D721Med (cell line): ENCODE measurements around the gene PDPR.
A peak's percentile ranks its signal among the peaks of the same experiment; 100 is the strongest.
"Not testable (repeated sequence)": the region's sequence is repeated elsewhere in the genome, so short reads cannot be mapped to it uniquely, and the experiment has no call there.

ENCODE experiments used
- DNase-seq: peaks from one replicate; pipeline ENCODE4 v3.0.0; 2011; ENCODE audit warnings: low spot score; ENCODE audit not compliant: insufficient read length
- FAIRE-seq: peaks from 2 replicates; lab custom pipeline; 2011; peaks lifted over from hg19 to GRCh38; lab: Jason Lieb, UNC
- CTCF ChIP-seq: IDR thresholded peaks from 2 replicates; pipeline ENCODE4 v1.5.1; 2012; ENCODE audit warnings: mild to moderate bottlenecking, control low read depth; ENCODE audit not compliant: insufficient read depth; ENCODE audit errors: missing control alignments

The PDPR gene

GRCh38 chr16:70123822-70124221 lies 9.7 kb downstream of the PDPR start:
- not testable (repeated sequence) for DNase-seq, FAIRE-seq

GRCh38 chr16:70126226-70126625 lies 12.1 kb downstream of the PDPR start:
- FAIRE-seq, DNase-seq: not testable (repeated sequence)

GRCh38 chr16:70127706-70128105 lies 13.6 kb downstream of the PDPR start:
- not testable (repeated sequence) for FAIRE-seq, DNase-seq

- DNase-seq, FAIRE-seq: not testable (repeated sequence)
These were observed 14.7 kb downstream of the PDPR start for GRCh38 chr16:70128844-70129243.

GRCh38 chr16:70135796-70136195 lies 21.7 kb downstream of the PDPR start:
- FAIRE-seq: not testable (repeated sequence)

GRCh38 chr16:70136595-70136994 lies 22.5 kb downstream of the PDPR start:
- DNase-seq, FAIRE-seq: not testable (repeated sequence)

More at GRCh38 chr16:70135796-70136195, 21.7 kb downstream of the PDPR start:
- DNase-seq: not testable (repeated sequence)

GRCh38 chr16:70142739-70143138 lies 28.6 kb downstream of the PDPR start:
- DNase-seq, FAIRE-seq: not testable (repeated sequence)

GRCh38 chr16:70143231-70143895 lies 29.2 kb downstream of the PDPR start:
- not testable (repeated sequence) for FAIRE-seq, DNase-seq

- not testable (repeated sequence) for FAIRE-seq, DNase-seq
These were observed 33.7 kb downstream of the PDPR start for GRCh38 chr16:70147853-70148252.

GRCh38 chr16:70148453-70148852 lies 34.3 kb downstream of the PDPR start:
- not testable (repeated sequence) for DNase-seq, FAIRE-seq

- not testable (repeated sequence) for DNase-seq, FAIRE-seq
These were observed 35.2 kb downstream of the PDPR start for GRCh38 chr16:70149296-70149695.

GRCh38 chr16:70151391-70151790 lies 37.3 kb downstream of the PDPR start:
- FAIRE-seq (no peak), DNase-seq (peak; percentile 10)
- TF ChIP-seq CTCF: no peak

- DNase-seq (no peak), FAIRE-seq (no peak)
- no peak for TF ChIP-seq CTCF
These were observed 37.9 kb downstream of the PDPR start for GRCh38 chr16:70151941-70152509.
